HepG2 (cell line): ENCODE results near the gene ZC3H13. TPM values are rescaled to one million over a fixed set of nuclear protein-coding genes. Genes with fewer than 3 reads are reported as not detected.

Experiments used
- ARHGAP35 ChIP-seq: sonication (generic); formaldehyde crosslinking; IDR thresholded peaks from 2 replicates; pipeline ENCODE4 v1.9.0; 2022; ENCODE audit warnings: mild to moderate bottlenecking, inconsistent platforms, moderate library complexity, missing genetic modification reagents, borderline replicate concordance
- CENPX ChIP-seq: sonication (generic); formaldehyde crosslinking; IDR thresholded peaks from 2 replicates; pipeline ENCODE4 v1.9.0; 2021; ENCODE audit warnings: mild to moderate bottlenecking, missing genetic modification reagents, moderate library complexity
- FOXK1 ChIP-seq: sonication (generic); formaldehyde crosslinking; IDR thresholded peaks from 2 replicates; pipeline ENCODE4 v1.4.0; 2020; ENCODE audit warnings: low read depth, missing genetic modification reagents, borderline replicate concordance
- HIVEP1 ChIP-seq: sonication (generic); formaldehyde crosslinking; IDR thresholded peaks from 2 replicates; pipeline ENCODE4 v1.4.0; 2020; ENCODE audit warnings: mild to moderate bottlenecking, missing genetic modification reagents
- HNRNPUL1 ChIP-seq: fragments of 200-400 bp; formaldehyde crosslinking; IDR thresholded peaks from 2 replicates; pipeline ENCODE4 v1.6.1; 2017; ENCODE audit warnings: low read depth, mild to moderate bottlenecking, low read length, moderate library complexity
- SNRNP70 ChIP-seq: fragments of 200-400 bp; formaldehyde crosslinking; IDR thresholded peaks from 2 replicates; pipeline ENCODE4 v1.6.1; 2017; ENCODE audit warnings: mild to moderate bottlenecking, low read depth, low read length, moderate library complexity
- YEATS2 ChIP-seq: sonication (generic); formaldehyde crosslinking; IDR thresholded peaks from 2 replicates; pipeline ENCODE4 v1.4.0; 2020; ENCODE audit warnings: missing genetic modification reagents, borderline replicate concordance
- ZNF136 ChIP-seq: sonication (generic); formaldehyde crosslinking; IDR thresholded peaks from 2 replicates; pipeline ENCODE4 v1.8.1; 2022; ENCODE audit warnings: low read depth, mild to moderate bottlenecking, moderate library complexity, missing genetic modification reagents
- ZNF446 ChIP-seq: sonication (generic); formaldehyde crosslinking; IDR thresholded peaks from 2 replicates; pipeline ENCODE4 v1.5.0; 2020; ENCODE audit warnings: mild to moderate bottlenecking, missing genetic modification reagents
- ZNF792 ChIP-seq: IDR thresholded peaks from 2 replicates; pipeline ENCODE4 v1.6.1; 2016
- ZNF891 ChIP-seq: sonication (generic); formaldehyde crosslinking; IDR thresholded peaks from 2 replicates; pipeline ENCODE4 v1.5.0; 2020; ENCODE audit warnings: mild to moderate bottlenecking, missing genetic modification reagents
- ZZZ3 ChIP-seq: sonication (generic); formaldehyde crosslinking; IDR thresholded peaks from 2 replicates; pipeline ENCODE4 v1.4.0; 2020; ENCODE audit warnings: missing genetic modification reagents, mild to moderate bottlenecking, borderline replicate concordance
- polyA plus RNA-seq, 8 experiments: library from polyadenylated mRNA; depleted of rRNA in 3 of 8; stranded (reverse) in 7 of 8; unstranded in 1 of 8; fragments of >200 nt; fragmentation: Illumina TruSeq in 4 of 8; extraction: Trizol in 4 of 8; gene quantifications; 2 replicates each; pipeline versions ENCODE4 v1.2.1 to v1.2.3, GENCODE V29; 2011 to 2016; ENCODE audit warnings: low read depth in 4 of 8, missing spikeins in 1 of 8, mixed read lengths in 1 of 8; ENCODE audit not compliant: insufficient read depth in 1 of 8
- total RNA-seq, 5 experiments: library from RNA; depleted of rRNA; stranded (reverse); fragments of >200 nt; fragmentation: Illumina TruSeq; extraction: Trizol; gene quantifications; 2 replicates each; pipeline ENCODE4 v1.2.3, GENCODE V29; 2016; ENCODE audit warnings: low read depth in 1 of 5
- TF ChIP-seq, protein P1 (sequence below): sonication (generic); formaldehyde crosslinking; IDR thresholded peaks from 2 replicates; pipeline ENCODE4 v1.5.0; 2020; ENCODE audit warnings: missing genetic modification reagents, mild to moderate bottlenecking, borderline replicate concordance
- TF ChIP-seq, protein P2 (sequence below): IDR thresholded peaks from 2 replicates; pipeline ENCODE4 v1.6.1; 2016; ENCODE audit warnings: mild to moderate bottlenecking, missing biosample characterization, missing genetic modification reagents
- TF ChIP-seq, protein P3 (sequence below): sonication (generic); formaldehyde crosslinking; IDR thresholded peaks from 2 replicates; pipeline ENCODE4 v1.5.0; 2020; ENCODE audit warnings: mild to moderate bottlenecking, missing genetic modification reagents, borderline replicate concordance
- TF ChIP-seq, protein P4 (sequence below): sonication (generic); formaldehyde crosslinking; IDR thresholded peaks from 2 replicates; pipeline ENCODE4 v1.4.0; 2020; ENCODE audit warnings: missing genetic modification reagents, borderline replicate concordance
- TF ChIP-seq, protein P5 (sequence below): sonication (generic); formaldehyde crosslinking; IDR thresholded peaks from 2 replicates; pipeline ENCODE4 v1.8.1; 2023; ENCODE audit warnings: missing genetic modification reagents, mild to moderate bottlenecking, borderline replicate concordance

ZC3H13 gene
- total and polyA plus RNA-seq, 2 of the 13 experiments (the other 11 are each of a cell fraction or from before 2014, with no cell fraction given), result 2.7 to 23.5 TPM

DNA sequence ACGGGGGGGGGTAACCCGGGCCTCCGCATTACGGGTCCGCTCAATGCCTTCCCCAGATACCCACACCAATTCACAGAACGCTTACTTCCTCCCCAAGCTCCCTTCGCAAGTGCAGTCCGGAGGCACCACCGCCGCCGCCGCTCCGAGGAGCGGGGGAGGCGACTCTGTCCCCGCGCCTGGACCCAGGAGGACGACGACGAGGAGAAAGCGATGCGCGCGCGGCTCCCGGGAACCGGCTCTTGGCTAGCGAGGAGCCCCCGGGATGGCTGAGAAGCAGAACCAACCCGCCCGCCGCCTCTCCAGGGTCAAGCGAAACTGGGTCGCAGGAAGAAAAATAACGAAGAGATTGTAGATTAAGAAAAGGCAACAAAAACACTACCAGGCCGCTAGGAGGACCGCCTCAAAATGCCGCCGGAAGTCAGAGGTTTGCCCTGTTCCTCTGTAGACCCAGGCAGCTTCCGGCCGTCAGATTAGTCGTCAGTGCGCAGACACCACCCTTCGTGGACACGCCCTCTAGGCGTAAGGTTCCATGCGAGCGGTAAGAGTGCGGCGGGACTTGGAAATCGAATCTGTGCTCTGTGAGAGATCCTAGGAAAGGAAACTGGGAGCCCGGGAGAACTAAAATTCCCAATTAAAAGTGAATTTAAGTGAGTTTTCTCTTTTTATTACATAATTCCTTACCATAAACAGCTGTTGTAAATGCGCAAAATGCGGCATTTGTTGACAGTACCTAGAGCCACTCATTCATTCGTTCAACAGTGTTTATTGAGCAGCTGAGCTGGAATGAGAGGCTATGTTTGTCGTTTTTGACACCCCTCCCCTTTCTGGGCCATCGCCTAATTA is at the start of gene ZC3H13 (continued):
- TF ChIP-seq ZNF446 (CRISPR knock-in tag), result no peak
- TF ChIP-seq, protein P1, sequence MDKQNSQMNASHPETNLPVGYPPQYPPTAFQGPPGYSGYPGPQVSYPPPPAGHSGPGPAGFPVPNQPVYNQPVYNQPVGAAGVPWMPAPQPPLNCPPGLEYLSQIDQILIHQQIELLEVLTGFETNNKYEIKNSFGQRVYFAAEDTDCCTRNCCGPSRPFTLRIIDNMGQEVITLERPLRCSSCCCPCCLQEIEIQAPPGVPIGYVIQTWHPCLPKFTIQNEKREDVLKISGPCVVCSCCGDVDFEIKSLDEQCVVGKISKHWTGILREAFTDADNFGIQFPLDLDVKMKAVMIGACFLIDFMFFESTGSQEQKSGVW (CRISPR knock-in tag), result no peak
- TF ChIP-seq ARHGAP35 (CRISPR knock-in tag), result 0 out of 2 replicates have a peak, but pooled peaks have one; percentile 69
- TF ChIP-seq ZZZ3 (CRISPR knock-in tag), result peak; percentile 90; the same call in 1 of the 2 replicates
- no peak for TF ChIP-seq HIVEP1 (CRISPR knock-in tag)
- peak; percentile 81; the same call in 1 of the 2 replicates for TF ChIP-seq FOXK1 (CRISPR knock-in tag)
- no peak for TF ChIP-seq CENPX
- TF ChIP-seq, protein P2, sequence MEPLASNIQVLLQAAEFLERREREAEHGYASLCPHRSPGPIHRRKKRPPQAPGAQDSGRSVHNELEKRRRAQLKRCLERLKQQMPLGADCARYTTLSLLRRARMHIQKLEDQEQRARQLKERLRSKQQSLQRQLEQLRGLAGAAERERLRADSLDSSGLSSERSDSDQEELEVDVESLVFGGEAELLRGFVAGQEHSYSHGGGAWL (CRISPR knock-in tag), result peak; percentile 35; the same call in 1 of the 2 replicates
- TF ChIP-seq HNRNPUL1, result no peak
- TF ChIP-seq, protein P3, sequence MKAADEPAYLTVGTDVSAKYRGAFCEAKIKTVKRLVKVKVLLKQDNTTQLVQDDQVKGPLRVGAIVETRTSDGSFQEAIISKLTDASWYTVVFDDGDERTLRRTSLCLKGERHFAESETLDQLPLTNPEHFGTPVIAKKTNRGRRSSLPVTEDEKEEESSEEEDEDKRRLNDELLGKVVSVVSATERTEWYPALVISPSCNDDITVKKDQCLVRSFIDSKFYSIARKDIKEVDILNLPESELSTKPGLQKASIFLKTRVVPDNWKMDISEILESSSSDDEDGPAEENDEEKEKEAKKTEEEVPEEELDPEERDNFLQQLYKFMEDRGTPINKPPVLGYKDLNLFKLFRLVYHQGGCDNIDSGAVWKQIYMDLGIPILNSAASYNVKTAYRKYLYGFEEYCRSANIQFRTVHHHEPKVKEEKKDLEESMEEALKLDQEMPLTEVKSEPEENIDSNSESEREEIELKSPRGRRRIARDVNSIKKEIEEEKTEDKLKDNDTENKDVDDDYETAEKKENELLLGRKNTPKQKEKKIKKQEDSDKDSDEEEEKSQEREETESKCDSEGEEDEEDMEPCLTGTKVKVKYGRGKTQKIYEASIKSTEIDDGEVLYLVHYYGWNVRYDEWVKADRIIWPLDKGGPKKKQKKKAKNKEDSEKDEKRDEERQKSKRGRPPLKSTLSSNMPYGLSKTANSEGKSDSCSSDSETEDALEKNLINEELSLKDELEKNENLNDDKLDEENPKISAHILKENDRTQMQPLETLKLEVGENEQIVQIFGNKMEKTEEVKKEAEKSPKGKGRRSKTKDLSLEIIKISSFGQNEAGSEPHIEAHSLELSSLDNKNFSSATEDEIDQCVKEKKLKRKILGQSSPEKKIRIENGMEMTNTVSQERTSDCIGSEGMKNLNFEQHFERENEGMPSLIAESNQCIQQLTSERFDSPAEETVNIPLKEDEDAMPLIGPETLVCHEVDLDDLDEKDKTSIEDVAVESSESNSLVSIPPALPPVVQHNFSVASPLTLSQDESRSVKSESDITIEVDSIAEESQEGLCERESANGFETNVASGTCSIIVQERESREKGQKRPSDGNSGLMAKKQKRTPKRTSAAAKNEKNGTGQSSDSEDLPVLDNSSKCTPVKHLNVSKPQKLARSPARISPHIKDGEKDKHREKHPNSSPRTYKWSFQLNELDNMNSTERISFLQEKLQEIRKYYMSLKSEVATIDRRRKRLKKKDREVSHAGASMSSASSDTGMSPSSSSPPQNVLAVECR (CRISPR knock-in tag), result peak; percentile 72
- peak; percentile 79; the same call in 1 of the 2 replicates for TF ChIP-seq YEATS2
- TF ChIP-seq, protein P4, sequence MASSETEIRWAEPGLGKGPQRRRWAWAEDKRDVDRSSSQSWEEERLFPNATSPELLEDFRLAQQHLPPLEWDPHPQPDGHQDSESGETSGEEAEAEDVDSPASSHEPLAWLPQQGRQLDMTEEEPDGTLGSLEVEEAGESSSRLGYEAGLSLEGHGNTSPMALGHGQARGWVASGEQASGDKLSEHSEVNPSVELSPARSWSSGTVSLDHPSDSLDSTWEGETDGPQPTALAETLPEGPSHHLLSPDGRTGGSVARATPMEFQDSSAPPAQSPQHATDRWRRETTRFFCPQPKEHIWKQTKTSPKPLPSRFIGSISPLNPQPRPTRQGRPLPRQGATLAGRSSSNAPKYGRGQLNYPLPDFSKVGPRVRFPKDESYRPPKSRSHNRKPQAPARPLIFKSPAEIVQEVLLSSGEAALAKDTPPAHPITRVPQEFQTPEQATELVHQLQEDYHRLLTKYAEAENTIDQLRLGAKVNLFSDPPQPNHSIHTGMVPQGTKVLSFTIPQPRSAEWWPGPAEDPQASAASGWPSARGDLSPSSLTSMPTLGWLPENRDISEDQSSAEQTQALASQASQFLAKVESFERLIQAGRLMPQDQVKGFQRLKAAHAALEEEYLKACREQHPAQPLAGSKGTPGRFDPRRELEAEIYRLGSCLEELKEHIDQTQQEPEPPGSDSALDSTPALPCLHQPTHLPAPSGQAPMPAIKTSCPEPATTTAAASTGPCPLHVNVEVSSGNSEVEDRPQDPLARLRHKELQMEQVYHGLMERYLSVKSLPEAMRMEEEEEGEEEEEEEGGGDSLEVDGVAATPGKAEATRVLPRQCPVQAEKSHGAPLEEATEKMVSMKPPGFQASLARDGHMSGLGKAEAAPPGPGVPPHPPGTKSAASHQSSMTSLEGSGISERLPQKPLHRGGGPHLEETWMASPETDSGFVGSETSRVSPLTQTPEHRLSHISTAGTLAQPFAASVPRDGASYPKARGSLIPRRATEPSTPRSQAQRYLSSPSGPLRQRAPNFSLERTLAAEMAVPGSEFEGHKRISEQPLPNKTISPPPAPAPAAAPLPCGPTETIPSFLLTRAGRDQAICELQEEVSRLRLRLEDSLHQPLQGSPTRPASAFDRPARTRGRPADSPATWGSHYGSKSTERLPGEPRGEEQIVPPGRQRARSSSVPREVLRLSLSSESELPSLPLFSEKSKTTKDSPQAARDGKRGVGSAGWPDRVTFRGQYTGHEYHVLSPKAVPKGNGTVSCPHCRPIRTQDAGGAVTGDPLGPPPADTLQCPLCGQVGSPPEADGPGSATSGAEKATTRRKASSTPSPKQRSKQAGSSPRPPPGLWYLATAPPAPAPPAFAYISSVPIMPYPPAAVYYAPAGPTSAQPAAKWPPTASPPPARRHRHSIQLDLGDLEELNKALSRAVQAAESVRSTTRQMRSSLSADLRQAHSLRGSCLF (CRISPR knock-in tag), result no peak
- no peak for TF ChIP-seq ZNF792 (CRISPR knock-in tag)
- no peak for TF ChIP-seq SNRNP70
- TF ChIP-seq, protein P5, sequence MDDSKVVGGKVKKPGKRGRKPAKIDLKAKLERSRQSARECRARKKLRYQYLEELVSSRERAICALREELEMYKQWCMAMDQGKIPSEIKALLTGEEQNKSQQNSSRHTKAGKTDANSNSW, result 0 out of 2 replicates have a peak, but pooled peaks have one; percentile 25
- peak; percentile 73; the same call in 1 of the 2 replicates for TF ChIP-seq ZNF136 (CRISPR knock-in tag)
- peak; percentile 82 for TF ChIP-seq ZNF891 (CRISPR knock-in tag)
